Measurements from ENCODE around the gene TMCC2.

The TMCC2 gene

GRCh38 chr1:205306929-205307566, 79.3 kb downstream of the TMCC2 start:
- no peak for FAIRE-seq

- FAIRE-seq = no peak
These were observed 82.0 kb downstream of the TMCC2 start for GRCh38 chr1:205309741-205310140.

GRCh38 chr1:205310976-205311704, 83.4 kb downstream of the TMCC2 start:
- FAIRE-seq = no peak

GRCh38 chr1:205312866-205313562, 85.3 kb downstream of the TMCC2 start:
- FAIRE-seq = no peak

- no peak for FAIRE-seq
These were observed 86.0 kb downstream of the TMCC2 start for GRCh38 chr1:205313563-205314308.

- no peak for FAIRE-seq
These were observed 87.4 kb downstream of the TMCC2 start for GRCh38 chr1:205315008-205315618.

GRCh38 chr1:205316161-205316566, 88.4 kb downstream of the TMCC2 start:
- no peak for FAIRE-seq

- no peak for FAIRE-seq
These were observed 89.7 kb downstream of the TMCC2 start for GRCh38 chr1:205317311-205317917.

GRCh38 chr1:205318231-205318991, 90.7 kb downstream of the TMCC2 start:
- no peak for FAIRE-seq

- FAIRE-seq = no peak
These were observed 91.6 kb downstream of the TMCC2 start for GRCh38 chr1:205319081-205320018.

GRCh38 chr1:205321162-205321958, 93.6 kb downstream of the TMCC2 start, which contains the start of gene NUAK2:
NUAK2 (minus strand) TSS chr1:205321745; CDS start chr1:205321628, 117 bp downstream.
- no peak for FAIRE-seq

- no peak for FAIRE-seq
These were observed 94.2 kb downstream of the TMCC2 start for GRCh38 chr1:205321959-205322283.

Data from colon (tissue), 2 donors.